Type B pancreatic cell (in vitro differentiated cells): Measurements from ENCODE around the gene RRAGD. TPM values are rescaled to one million over a fixed set of nuclear protein-coding genes. Genes with fewer than 3 reads are reported as not detected.

Experiments
- DNase-seq: peaks from one replicate; pipeline ENCODE4 v3.0.0; 2021; ENCODE audit warnings: mixed read lengths; ENCODE audit not compliant: unreplicated experiment; ENCODE audit errors: extremely low spot score
- H3K27ac Mint-ChIP-seq: 2 replicates; pipeline ENCODE4 v1.8.0; 2021; ENCODE audit warnings: mild to moderate bottlenecking, mixed read lengths
- H3K27me3 Mint-ChIP-seq: 2 replicates; pipeline ENCODE4 v1.8.0; 2021; ENCODE audit warnings: mixed read lengths
- H3K36me3 Mint-ChIP-seq: 2 replicates; pipeline ENCODE4 v1.8.0; 2021; ENCODE audit warnings: mixed read lengths
- H3K4me1 Mint-ChIP-seq: one replicate; pipeline ENCODE4 v1.8.0; 2021; ENCODE audit warnings: mixed read lengths; ENCODE audit not compliant: unreplicated experiment
- H3K4me3 Mint-ChIP-seq: 2 replicates; pipeline ENCODE4 v1.8.0; 2021; ENCODE audit warnings: mild to moderate bottlenecking, mixed read lengths
- H3K9me3 Mint-ChIP-seq: 2 replicates; pipeline ENCODE4 v1.8.0; 2021; ENCODE audit warnings: mixed read lengths
- total RNA-seq: library from RNA; stranded (reverse); gene quantifications from 2 replicates; pipeline ENCODE4 v1.2.1, GENCODE V29; 2021; ENCODE audit warnings: low replicate concordance
- TF ChIP-seq, protein P1 (sequence below): fragments of 200-600 bp; sonication (generic); conservative IDR thresholded peaks from 2 replicates; pipeline ENCODE4 v1.5.0; 2021; ENCODE audit warnings: antibody characterized with exemption, mild to moderate bottlenecking

Gene RRAGD
- total RNA-seq, 1 donor from 2014 or later = 18.0 TPM

DNA sequence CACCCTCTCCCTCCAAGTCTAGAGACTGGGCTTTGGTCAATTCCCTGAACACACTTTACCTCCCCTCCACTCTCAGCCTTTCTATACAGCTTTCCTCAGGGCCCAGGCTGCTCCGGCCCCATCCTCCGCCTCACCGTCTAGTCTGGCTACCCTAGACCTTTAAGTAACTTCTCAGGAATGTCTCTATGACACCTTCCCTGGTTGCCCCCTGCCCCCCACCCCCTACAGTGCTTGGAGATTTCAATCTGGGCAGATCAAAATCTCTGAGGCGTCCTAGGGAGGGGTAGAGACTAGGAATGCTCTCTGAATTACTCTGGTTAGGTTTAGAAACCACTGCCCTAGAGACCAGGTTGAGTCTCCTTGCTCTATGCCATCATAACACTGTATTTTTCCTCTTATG, 65.6 kb downstream of the RRAGD start:
- no peak overlapping the region for H3K27ac Mint-ChIP-seq
- peaks cover 43% of the 10 kb centered on the region for H3K4me1 Mint-ChIP-seq
- DNase-seq = no peak
- TF ChIP-seq, protein P1, sequence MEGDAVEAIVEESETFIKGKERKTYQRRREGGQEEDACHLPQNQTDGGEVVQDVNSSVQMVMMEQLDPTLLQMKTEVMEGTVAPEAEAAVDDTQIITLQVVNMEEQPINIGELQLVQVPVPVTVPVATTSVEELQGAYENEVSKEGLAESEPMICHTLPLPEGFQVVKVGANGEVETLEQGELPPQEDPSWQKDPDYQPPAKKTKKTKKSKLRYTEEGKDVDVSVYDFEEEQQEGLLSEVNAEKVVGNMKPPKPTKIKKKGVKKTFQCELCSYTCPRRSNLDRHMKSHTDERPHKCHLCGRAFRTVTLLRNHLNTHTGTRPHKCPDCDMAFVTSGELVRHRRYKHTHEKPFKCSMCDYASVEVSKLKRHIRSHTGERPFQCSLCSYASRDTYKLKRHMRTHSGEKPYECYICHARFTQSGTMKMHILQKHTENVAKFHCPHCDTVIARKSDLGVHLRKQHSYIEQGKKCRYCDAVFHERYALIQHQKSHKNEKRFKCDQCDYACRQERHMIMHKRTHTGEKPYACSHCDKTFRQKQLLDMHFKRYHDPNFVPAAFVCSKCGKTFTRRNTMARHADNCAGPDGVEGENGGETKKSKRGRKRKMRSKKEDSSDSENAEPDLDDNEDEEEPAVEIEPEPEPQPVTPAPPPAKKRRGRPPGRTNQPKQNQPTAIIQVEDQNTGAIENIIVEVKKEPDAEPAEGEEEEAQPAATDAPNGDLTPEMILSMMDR = no peak
- no peak overlapping the region for H3K4me3 Mint-ChIP-seq
- H3K36me3 Mint-ChIP-seq = peaks cover 19% of the 10 kb centered on the region
- no peaks in the 10 kb centered on the region for H3K27me3 Mint-ChIP-seq
- no peaks in the 10 kb centered on the region for H3K9me3 Mint-ChIP-seq

DNA sequence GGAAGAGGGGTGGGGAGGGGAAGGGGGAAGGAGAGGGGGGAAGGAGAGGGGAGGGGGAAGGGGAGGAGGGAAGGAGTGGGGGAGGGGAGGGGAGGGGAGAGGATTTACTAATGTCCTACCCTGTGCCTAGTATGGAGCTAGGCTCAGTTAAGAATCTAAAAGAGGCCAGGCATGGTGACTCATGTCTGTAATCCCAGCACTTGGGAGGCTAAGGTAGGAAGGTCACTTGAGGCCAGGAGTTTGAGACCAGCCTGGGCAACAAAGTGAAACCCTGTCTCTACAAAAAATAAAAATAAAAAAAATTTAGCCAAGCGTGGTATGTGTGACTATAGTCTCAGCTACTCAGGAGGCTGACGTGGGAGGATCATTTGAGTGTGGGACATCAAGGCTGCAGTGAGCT, 72.5 kb downstream of the RRAGD start:
- no peaks in the 10 kb centered on the region for H3K9me3 Mint-ChIP-seq
- no peak overlapping the region for H3K4me3 Mint-ChIP-seq
- TF ChIP-seq, protein P1 = no peak
- no peaks in the 10 kb centered on the region for H3K27me3 Mint-ChIP-seq
- no peak overlapping the region for H3K27ac Mint-ChIP-seq
- DNase-seq = no peak
- peaks cover 28% of the 10 kb centered on the region for H3K36me3 Mint-ChIP-seq
- H3K4me1 Mint-ChIP-seq = no peaks in the 10 kb centered on the region

DNA sequence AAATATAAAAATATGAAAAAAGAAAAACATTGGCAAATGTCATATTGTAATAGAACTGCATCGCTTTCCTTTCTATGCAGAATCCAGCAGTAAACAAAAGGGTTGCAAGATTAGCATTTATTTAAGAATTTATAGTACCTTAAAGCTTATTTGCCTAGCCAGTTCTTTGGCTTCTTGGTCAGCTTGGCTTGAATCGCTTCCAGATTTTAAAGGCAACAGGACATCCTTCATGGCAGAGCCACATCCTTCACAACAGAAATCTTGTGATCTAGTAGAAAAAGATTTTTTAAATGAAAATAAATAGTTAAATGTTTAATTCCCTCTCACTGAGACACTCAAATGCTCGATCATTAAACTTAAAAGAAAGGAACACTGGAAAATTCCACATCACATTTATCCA, 76.9 kb downstream of the RRAGD start:
- H3K36me3 Mint-ChIP-seq = peaks cover 26% of the 10 kb centered on the region
- TF ChIP-seq, protein P1 = no peak
- H3K9me3 Mint-ChIP-seq = no peaks in the 10 kb centered on the region
- no peak overlapping the region for H3K4me3 Mint-ChIP-seq
- no peaks in the 10 kb centered on the region for H3K4me1 Mint-ChIP-seq
- no peak overlapping the region for H3K27ac Mint-ChIP-seq
- no peaks in the 10 kb centered on the region for H3K27me3 Mint-ChIP-seq
- DNase-seq = no peak

DNA sequence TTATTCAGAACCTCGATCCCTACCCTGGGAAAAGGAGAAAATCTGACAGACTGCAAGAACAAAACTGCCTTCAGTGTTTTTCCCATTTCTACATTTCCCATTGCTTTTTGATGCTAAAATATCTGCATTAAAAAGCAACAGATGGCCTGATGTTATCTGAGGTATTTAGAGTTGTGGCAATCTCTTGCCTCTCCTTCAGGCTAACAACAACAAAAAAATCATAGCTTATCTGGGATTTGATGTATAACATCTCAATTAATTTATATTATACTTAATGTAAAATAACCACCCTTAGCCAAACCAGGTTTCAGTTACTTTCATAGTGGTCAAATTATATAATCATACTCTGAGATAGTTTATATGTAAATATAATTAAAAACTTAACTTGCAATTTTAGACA, 81.2 kb downstream of the RRAGD start:
- H3K9me3 Mint-ChIP-seq = no peaks in the 10 kb centered on the region

DNA sequence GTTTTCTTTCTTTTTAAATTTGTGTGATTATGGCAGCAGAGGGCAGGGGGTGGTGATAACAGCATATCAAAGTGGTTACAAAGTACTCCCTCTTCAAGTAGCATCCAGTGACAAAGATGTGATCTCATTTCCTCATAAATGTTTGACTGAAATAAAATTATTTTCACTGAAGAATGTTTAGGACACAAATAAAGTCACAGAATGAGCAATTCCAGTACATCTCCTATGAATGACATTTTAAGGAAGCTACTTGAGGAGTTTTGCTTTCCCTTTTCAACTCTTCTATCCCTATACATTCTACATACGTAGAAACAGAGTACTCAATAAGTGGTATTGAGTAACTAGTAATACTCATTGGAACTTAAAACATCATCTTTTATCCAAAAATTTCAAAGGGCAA, 83.1 kb downstream of the RRAGD start:
- Mint-ChIP-seq H3K4me3 (no peak overlapping the region), H3K9me3 (no peaks in the 10 kb centered on the region), H3K27ac (no peak overlapping the region), H3K4me1 (no peaks in the 10 kb centered on the region), H3K36me3 (peaks cover 36% of the 10 kb centered on the region), H3K27me3 (no peaks in the 10 kb centered on the region)
- DNase-seq = no peak
- TF ChIP-seq, protein P1 = no peak

More for the DNA sequence above, 81.2 kb downstream of the RRAGD start:
- TF ChIP-seq, protein P1 = no peak
- H3K27me3 Mint-ChIP-seq = no peaks in the 10 kb centered on the region
- H3K4me1 Mint-ChIP-seq = no peaks in the 10 kb centered on the region
- no peak overlapping the region for H3K27ac Mint-ChIP-seq
- peaks cover 32% of the 10 kb centered on the region for H3K36me3 Mint-ChIP-seq
- H3K4me3 Mint-ChIP-seq = no peak overlapping the region
- no peak for DNase-seq

DNA sequence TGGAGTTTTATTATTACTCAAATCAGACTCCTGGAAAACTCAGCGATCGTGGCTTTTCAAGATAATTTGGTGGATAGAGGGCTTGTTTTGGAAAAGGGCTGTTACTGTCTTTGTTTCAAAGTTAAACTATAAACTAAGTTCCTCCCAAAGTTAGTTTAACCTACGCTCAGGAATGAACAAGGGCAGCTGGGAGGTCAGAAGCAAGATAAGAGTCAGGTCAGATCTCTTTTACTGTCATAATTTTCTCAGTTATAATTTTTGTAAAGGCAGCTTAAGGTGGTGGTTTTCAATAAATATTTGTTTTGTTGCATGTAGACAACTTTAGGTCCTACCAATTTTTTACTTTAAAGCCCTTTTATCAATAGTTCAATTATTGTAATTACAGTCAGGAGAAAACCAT, 87.8 kb downstream of the RRAGD start:
- Mint-ChIP-seq H3K4me3 (no peak overlapping the region), H3K36me3 (peaks cover 42% of the 10 kb centered on the region), H3K9me3 (peaks cover 9% of the 10 kb centered on the region), H3K27ac (no peak overlapping the region), H3K4me1 (peaks cover 5% of the 10 kb centered on the region), H3K27me3 (no peaks in the 10 kb centered on the region)
- no peak for DNase-seq
- TF ChIP-seq, protein P1 = no peak
